HepG2 (cell line): ENCODE measurements around the gene ZNF747. TPM values are rescaled to one million over a fixed set of nuclear protein-coding genes. Genes with fewer than 3 reads are reported as not detected.
A peak's percentile ranks its signal among the peaks of the same experiment; 100 is the strongest.

Source experiments
- CERS6 ChIP-seq: sonication (generic); formaldehyde crosslinking; IDR thresholded peaks from 2 replicates; pipeline ENCODE4 v1.5.0; 2020; ENCODE audit warnings: missing genetic modification reagents
- CREB1 ChIP-seq, 2 experiments: fragments of 450-650 bp in 1 of 2; IDR thresholded peaks; 2 replicates each; pipeline ENCODE4 v1.6.1; 2016 to 2017; ENCODE audit warnings: control low read depth in 1 of 2, mild to moderate bottlenecking in 1 of 2, missing compliant biosample characterization in 1 of 2, missing genetic modification characterization in 1 of 2
- FOXO4 ChIP-seq: sonication (generic); formaldehyde crosslinking; conservative IDR thresholded peaks from 2 replicates; pipeline ENCODE4 v1.8.1; 2023; ENCODE audit warnings: missing genetic modification reagents
- GLI4 ChIP-seq: sonication (generic); formaldehyde crosslinking; IDR thresholded peaks from 2 replicates; pipeline ENCODE4 v1.5.1; 2020; ENCODE audit warnings: missing genetic modification reagents, mild to moderate bottlenecking, moderate library complexity, borderline replicate concordance
- HINFP ChIP-seq: sonication (generic); formaldehyde crosslinking; IDR thresholded peaks from 2 replicates; pipeline ENCODE4 v1.4.0; 2020; ENCODE audit warnings: low read depth, mild to moderate bottlenecking, missing genetic modification reagents
- HNF1B ChIP-seq: sonication (generic); formaldehyde crosslinking; IDR thresholded peaks from 2 replicates; pipeline ENCODE4 v1.5.1; 2020; ENCODE audit warnings: mild to moderate bottlenecking, moderate library complexity, missing genetic modification reagents
- KDM5A ChIP-seq: fragments of 200-600 bp; sonication (generic); IDR thresholded peaks from 2 replicates; pipeline ENCODE4 v1.7.0; 2018; ENCODE audit warnings: antibody characterized with exemption, mild to moderate bottlenecking, low read length, borderline replicate concordance
- KLF12 ChIP-seq: sonication (generic); formaldehyde crosslinking; IDR thresholded peaks from 2 replicates; pipeline ENCODE4 v1.4.0; 2020; ENCODE audit warnings: missing genetic modification reagents, borderline replicate concordance
- SAFB2 ChIP-seq: sonication (generic); formaldehyde crosslinking; IDR thresholded peaks from 2 replicates; pipeline ENCODE4 v1.5.1; 2020; ENCODE audit warnings: missing genetic modification reagents, low read depth, mild to moderate bottlenecking, borderline replicate concordance
- SETDB1 ChIP-seq: sonication (generic); formaldehyde crosslinking; IDR thresholded peaks from 2 replicates; pipeline ENCODE4 v1.5.1; 2020; ENCODE audit warnings: missing genetic modification reagents, mild to moderate bottlenecking, borderline replicate concordance
- SKI ChIP-seq: fragments of 450-650 bp; IDR thresholded peaks from one replicate; pipeline ENCODE4 v1.6.1; 2018; ENCODE audit warnings: mild to moderate bottlenecking; ENCODE audit not compliant: partially characterized antibody
- ZNF564 ChIP-seq: sonication (generic); formaldehyde crosslinking; IDR thresholded peaks from 2 replicates; pipeline ENCODE4 v1.8.1; 2023; ENCODE audit warnings: mild to moderate bottlenecking, missing genetic modification reagents
- polyA plus RNA-seq, 8 experiments: library from polyadenylated mRNA; depleted of rRNA in 3 of 8; stranded (reverse) in 7 of 8; unstranded in 1 of 8; fragments of >200 nt; fragmentation: Illumina TruSeq in 4 of 8; extraction: Trizol in 4 of 8; gene quantifications; 2 replicates each; pipeline versions ENCODE4 v1.2.1 to v1.2.3, GENCODE V29; 2011 to 2016; ENCODE audit warnings: low read depth in 4 of 8, missing spikeins in 1 of 8, mixed read lengths in 1 of 8; ENCODE audit not compliant: insufficient read depth in 1 of 8
- total RNA-seq, 5 experiments: library from RNA; depleted of rRNA; stranded (reverse); fragments of >200 nt; fragmentation: Illumina TruSeq; extraction: Trizol; gene quantifications; 2 replicates each; pipeline ENCODE4 v1.2.3, GENCODE V29; 2016; ENCODE audit warnings: low read depth in 1 of 5
- TF ChIP-seq, protein P1 (sequence below): sonication (generic); formaldehyde crosslinking; IDR thresholded peaks from 2 replicates; pipeline ENCODE4 v1.5.0; 2020; ENCODE audit warnings: mild to moderate bottlenecking, missing genetic modification reagents
- TF ChIP-seq, protein P2 (sequence below): sonication (generic); formaldehyde crosslinking; IDR thresholded peaks from 2 replicates; pipeline ENCODE4 v1.5.0; 2020; ENCODE audit warnings: mild to moderate bottlenecking, missing genetic modification reagents
- TF ChIP-seq, protein P3 (sequence below): IDR thresholded peaks from 2 replicates; pipeline ENCODE4 v1.6.1; 2016; ENCODE audit warnings: mild to moderate bottlenecking, missing biosample characterization, missing genetic modification reagents

The ZNF747 gene
- total and polyA plus RNA-seq, 2 of the 13 experiments (the other 11 are each of a cell fraction or from before 2014, with no cell fraction given): 7.2 to 10.2 TPM

GRCh38 chr16:30539000-30539964 lies 4.6 kb upstream of the ZNF747 start (continued):
- TF ChIP-seq HINFP: no peak
- TF ChIP-seq GLI4: 0 out of 2 replicates have a peak, but pooled peaks have one; percentile 52
- no peak for TF ChIP-seq CREB1 (IDR thresholded peaks at IDR 0.05)
- no peak for TF ChIP-seq CREB1 (CRISPR knock-in tag; IDR thresholded peaks at IDR 0.05)
- TF ChIP-seq, protein P1, sequence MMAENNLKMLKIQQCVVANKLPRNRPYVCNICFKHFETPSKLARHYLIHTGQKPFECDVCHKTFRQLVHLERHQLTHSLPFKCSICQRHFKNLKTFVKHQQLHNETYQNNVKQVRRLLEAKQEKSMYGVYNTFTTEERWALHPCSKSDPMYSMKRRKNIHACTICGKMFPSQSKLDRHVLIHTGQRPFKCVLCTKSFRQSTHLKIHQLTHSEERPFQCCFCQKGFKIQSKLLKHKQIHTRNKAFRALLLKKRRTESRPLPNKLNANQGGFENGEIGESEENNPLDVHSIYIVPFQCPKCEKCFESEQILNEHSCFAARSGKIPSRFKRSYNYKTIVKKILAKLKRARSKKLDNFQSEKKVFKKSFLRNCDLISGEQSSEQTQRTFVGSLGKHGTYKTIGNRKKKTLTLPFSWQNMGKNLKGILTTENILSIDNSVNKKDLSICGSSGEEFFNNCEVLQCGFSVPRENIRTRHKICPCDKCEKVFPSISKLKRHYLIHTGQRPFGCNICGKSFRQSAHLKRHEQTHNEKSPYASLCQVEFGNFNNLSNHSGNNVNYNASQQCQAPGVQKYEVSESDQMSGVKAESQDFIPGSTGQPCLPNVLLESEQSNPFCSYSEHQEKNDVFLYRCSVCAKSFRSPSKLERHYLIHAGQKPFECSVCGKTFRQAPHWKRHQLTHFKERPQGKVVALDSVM (CRISPR knock-in tag): no peak
- TF ChIP-seq, protein P2, sequence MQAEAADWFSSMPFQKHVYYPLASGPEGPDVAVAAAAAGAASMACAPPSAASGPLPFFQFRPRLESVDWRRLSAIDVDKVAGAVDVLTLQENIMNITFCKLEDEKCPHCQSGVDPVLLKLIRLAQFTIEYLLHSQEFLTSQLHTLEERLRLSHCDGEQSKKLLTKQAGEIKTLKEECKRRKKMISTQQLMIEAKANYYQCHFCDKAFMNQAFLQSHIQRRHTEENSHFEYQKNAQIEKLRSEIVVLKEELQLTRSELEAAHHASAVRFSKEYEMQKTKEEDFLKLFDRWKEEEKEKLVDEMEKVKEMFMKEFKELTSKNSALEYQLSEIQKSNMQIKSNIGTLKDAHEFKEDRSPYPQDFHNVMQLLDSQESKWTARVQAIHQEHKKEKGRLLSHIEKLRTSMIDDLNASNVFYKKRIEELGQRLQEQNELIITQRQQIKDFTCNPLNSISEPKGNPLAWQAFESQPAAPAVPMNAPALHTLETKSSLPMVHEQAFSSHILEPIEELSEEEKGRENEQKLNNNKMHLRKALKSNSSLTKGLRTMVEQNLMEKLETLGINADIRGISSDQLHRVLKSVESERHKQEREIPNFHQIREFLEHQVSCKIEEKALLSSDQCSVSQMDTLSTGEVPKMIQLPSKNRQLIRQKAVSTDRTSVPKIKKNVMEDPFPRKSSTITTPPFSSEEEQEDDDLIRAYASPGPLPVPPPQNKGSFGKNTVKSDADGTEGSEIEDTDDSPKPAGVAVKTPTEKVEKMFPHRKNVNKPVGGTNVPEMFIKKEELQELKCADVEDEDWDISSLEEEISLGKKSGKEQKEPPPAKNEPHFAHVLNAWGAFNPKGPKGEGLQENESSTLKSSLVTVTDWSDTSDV (CRISPR knock-in tag): no peak
- no peak for TF ChIP-seq CERS6
- TF ChIP-seq SAFB2: 0 out of 2 replicates have a peak, but pooled peaks have one; percentile 45
- peak; percentile 58; the same call in 1 of the 2 replicates for TF ChIP-seq HNF1B
- TF ChIP-seq KLF12 (CRISPR knock-in tag): no peak
- no peak for TF ChIP-seq ZNF564 (CRISPR knock-in tag)
- TF ChIP-seq SETDB1: no peak
- TF ChIP-seq FOXO4 (CRISPR knock-in tag): no peak
- TF ChIP-seq KDM5A: no peak
- no peak for TF ChIP-seq SKI
- TF ChIP-seq, protein P3, sequence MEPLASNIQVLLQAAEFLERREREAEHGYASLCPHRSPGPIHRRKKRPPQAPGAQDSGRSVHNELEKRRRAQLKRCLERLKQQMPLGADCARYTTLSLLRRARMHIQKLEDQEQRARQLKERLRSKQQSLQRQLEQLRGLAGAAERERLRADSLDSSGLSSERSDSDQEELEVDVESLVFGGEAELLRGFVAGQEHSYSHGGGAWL (CRISPR knock-in tag): no peak
